CD14-positive monocyte (primary cell): ENCODE measurements around the gene OR2V1. TPM values are rescaled to one million over a fixed set of nuclear protein-coding genes. Genes with fewer than 3 reads are reported as not detected.

Source experiments
- DNase-seq, 3 donors: peaks; one replicate each; pipeline ENCODE4 v3.0.0-alpha.2; 2011 to 2022
- H2AFZ ChIP-seq: 2 replicates; pipeline ENCODE4 v1.6.0; 2012; ENCODE audit warnings: mild to moderate bottlenecking, low read depth, low read length, inconsistent platforms; ENCODE audit not compliant: insufficient read depth, poor library complexity, severe bottlenecking
- H3K27ac ChIP-seq, 2 donors: 1 replicate in 1 of 2; 2 replicates in 1 of 2; pipeline ENCODE4 v1.5.1; 2012 to 2013; ENCODE audit warnings: low read length in 2 of 2, control low read depth in 1 of 2, inconsistent platforms in 1 of 2, low read depth in 1 of 2, mild to moderate bottlenecking in 1 of 2
- H3K27me3 ChIP-seq, 2 donors: one replicate each; pipeline versions ENCODE4 v1.6.0 to v1.6.1; 2011 to 2013; ENCODE audit warnings: low read length in 2 of 2; ENCODE audit not compliant: control insufficient read depth in 2 of 2, insufficient read depth in 2 of 2
- H3K36me3 ChIP-seq, 2 donors: replicated peaks in 1 of 2; 1 replicate in 1 of 2; 2 replicates in 1 of 2; pipeline versions ENCODE4 v1.5.1 to v1.6.1; 2012 to 2013; ENCODE audit warnings: low read length in 2 of 2, control low read depth in 1 of 2, inconsistent platforms in 1 of 2, mild to moderate bottlenecking in 1 of 2; ENCODE audit not compliant: insufficient read depth in 2 of 2, control insufficient read depth in 1 of 2
- H3K4me1 ChIP-seq, 2 donors: 1 replicate in 1 of 2; 2 replicates in 1 of 2; pipeline versions ENCODE4 v1.5.1 to v1.6.1; 2012 to 2013; ENCODE audit warnings: low read length in 2 of 2, control low read depth in 1 of 2, inconsistent platforms in 1 of 2, mild to moderate bottlenecking in 1 of 2, moderate library complexity in 1 of 2; ENCODE audit not compliant: insufficient read depth in 2 of 2, control insufficient read depth in 1 of 2
- H3K4me2 ChIP-seq: replicated peaks from 2 replicates; pipeline ENCODE3; 2012; ENCODE audit warnings: low read length, moderate library complexity, mild to moderate bottlenecking; ENCODE audit not compliant: poor library complexity, severe bottlenecking; ENCODE audit errors: extremely low read depth
- H3K4me3 ChIP-seq, 3 experiments: fragments of 200-600 bp in 1 of 3; sonication (generic) in 1 of 3; replicated peaks in 1 of 3; 1 replicate in 2 of 3; 2 replicates in 1 of 3; pipeline ENCODE4 v1.5.1; 2011 to 2013; ENCODE audit warnings: low read length in 3 of 3, mild to moderate bottlenecking in 3 of 3, control low read depth in 2 of 3, low read depth in 2 of 3, inconsistent platforms in 1 of 3, moderate library complexity in 1 of 3
- H3K79me2 ChIP-seq: 2 replicates; pipeline ENCODE4 v1.6.0; 2012; ENCODE audit warnings: mild to moderate bottlenecking, control low read depth, inconsistent platforms, low read length, moderate library complexity; ENCODE audit not compliant: insufficient read depth
- H3K9ac ChIP-seq: 2 replicates; pipeline ENCODE4 v1.6.0; 2017; ENCODE audit warnings: low read length, mild to moderate bottlenecking; ENCODE audit not compliant: insufficient read depth, poor library complexity, severe bottlenecking
- H3K9me3 ChIP-seq, 2 donors: replicated peaks in 1 of 2; 1 replicate in 1 of 2; 2 replicates in 1 of 2; pipeline versions ENCODE4 v1.5.1 to v1.6.1; 2012 to 2013; ENCODE audit warnings: low read length in 2 of 2, control low read depth in 1 of 2; ENCODE audit not compliant: control insufficient read depth in 1 of 2, insufficient read depth in 1 of 2
- H4K20me1 ChIP-seq: 2 replicates; pipeline ENCODE4 v1.6.0; 2012; ENCODE audit warnings: mild to moderate bottlenecking, low read length, control low read depth, moderate library complexity; ENCODE audit not compliant: insufficient read depth
- H3K27ac Mint-ChIP-seq, 7 donors: one replicate each; pipeline ENCODE4 v1.8.0; 2020; ENCODE audit warnings: mild to moderate bottlenecking in 7 of 7, mixed read lengths in 7 of 7, moderate library complexity in 6 of 7, inconsistent platforms in 2 of 7
- H3K27me3 Mint-ChIP-seq, 3 donors: one replicate each; pipeline ENCODE4 v1.8.0; 2021 to 2022; ENCODE audit warnings: low read depth in 3 of 3, mild to moderate bottlenecking in 3 of 3, mixed read lengths in 3 of 3, moderate library complexity in 3 of 3, inconsistent platforms in 1 of 3
- H3K36me3 Mint-ChIP-seq, 2 donors: one replicate each; pipeline ENCODE4 v1.8.0; 2020; ENCODE audit warnings: mixed read lengths in 2 of 2, inconsistent platforms in 1 of 2, mild to moderate bottlenecking in 1 of 2
- H3K4me1 Mint-ChIP-seq: one replicate; pipeline ENCODE4 v1.8.0; 2020; ENCODE audit warnings: mild to moderate bottlenecking, mixed read lengths
- H3K4me3 Mint-ChIP-seq, 2 donors: one replicate each; pipeline ENCODE4 v1.8.0; 2020; ENCODE audit warnings: mild to moderate bottlenecking in 2 of 2, mixed read lengths in 2 of 2, moderate library complexity in 1 of 2
- H3K9me3 Mint-ChIP-seq, 7 donors: one replicate each; pipeline ENCODE4 v1.8.0; 2020 to 2022; ENCODE audit warnings: mixed read lengths in 7 of 7, mild to moderate bottlenecking in 6 of 7, moderate library complexity in 6 of 7, inconsistent platforms in 2 of 7
- CTCF ChIP-seq: fragments of 200-600 bp; IDR thresholded peaks from one replicate; pipeline ENCODE4 v1.8.0; 2022; ENCODE audit warnings: antibody characterized with exemption, mild to moderate bottlenecking
- WGBS: methylation state at CpG from one replicate; pipeline ENCODE4 v1.1.5; 2013; ENCODE audit warnings: missing lambda C conversion rate; ENCODE audit not compliant: insufficient coverage; 5-methylcytosine and 5-hydroxymethylcytosine counted together
- intact Hi-C, 2 donors: fragments of 100-400 bp; cut with micrococcal nuclease; formaldehyde crosslinking; loops; one replicate each; pipeline versions ENCODE4 v1.15.0 to v1.15.1; 2023
- polyA plus RNA-seq, 3 donors: library from polyadenylated mRNA; depleted of rRNA in 1 of 3; unstranded in 2 of 3; stranded (reverse) in 1 of 3; fragments of 300-500 nt in 2 of 3; fragments of >200 nt in 1 of 3; fragmentation: Illumina TruSeq in 2 of 3; gene quantifications; 1 replicate in 2 of 3; 2 replicates in 1 of 3; pipeline ENCODE4 v1.2.3, GENCODE V29; 2012 to 2021

Gene OR2V1
- polyA plus RNA-seq, 3 donors: not detected

DNA sequence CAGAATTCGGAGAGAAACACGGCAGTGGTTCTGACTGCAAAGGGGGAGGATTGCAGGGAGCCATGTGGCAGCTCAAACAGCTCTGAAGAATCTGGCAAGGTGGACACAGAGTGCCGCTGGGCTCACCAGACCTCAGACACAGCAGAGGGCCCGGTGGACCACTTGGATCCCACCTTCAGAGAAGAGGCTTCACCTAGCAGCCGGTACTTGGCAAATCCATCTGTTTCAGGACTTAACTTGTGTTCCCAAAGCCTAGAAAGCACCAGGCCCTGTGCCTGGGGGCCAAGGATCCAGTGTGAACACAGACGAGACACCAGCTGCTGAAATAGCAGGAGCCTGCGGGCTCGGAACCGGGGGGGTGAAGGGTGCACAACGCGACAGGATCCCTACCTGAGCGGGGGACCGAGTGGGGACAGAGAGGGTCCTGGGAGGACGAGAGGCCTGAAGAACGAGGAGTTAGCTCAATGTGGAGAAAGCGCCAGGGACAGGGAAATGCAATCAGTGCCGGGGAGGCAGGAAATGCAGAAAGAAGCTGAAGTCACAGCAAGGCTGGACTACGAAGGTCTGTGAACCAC, 46.3 kb downstream of the OR2V1 start:
- Histone ChIP-seq H3K4me1 (no peaks in the 10 kb centered on the region), H3K27me3 (peaks cover 5 to 44% of the 10 kb centered on the region in 2 donors), H3K79me2 (no peaks in the 10 kb centered on the region), H3K4me3 (no peak overlapping the region), H2AFZ (no peak overlapping the region), H4K20me1 (no peaks in the 10 kb centered on the region), H3K9me3 (no peaks in the 10 kb centered on the region), H3K27ac (no peak overlapping the region), H3K9ac (no peak overlapping the region), H3K36me3 (no peaks in the 10 kb centered on the region), H3K4me2 (no peak overlapping the region)
- Mint-ChIP-seq H3K9me3 (peaks cover 0 to 3% (median 1%) of the 10 kb centered on the region in 7 donors), H3K4me3 (no peak overlapping the region), H3K36me3 (no peaks in the 10 kb centered on the region), H3K4me1 (no peaks in the 10 kb centered on the region), H3K27ac (no peak overlapping the region), H3K27me3 (peaks cover 20 to 61% (median 38%) of the 10 kb centered on the region in 3 donors)
- DNase-seq: no peak
- 55% methylated on average over 18 of the region's 18 CpGs for WGBS
- no peak for TF ChIP-seq CTCF
- intact Hi-C loops: no loop called here

- no peak overlapping the region for H3K9ac ChIP-seq
- H2AFZ ChIP-seq: no peak overlapping the region
- intact Hi-C loops: no loop called here
- peaks cover 7 to 38% of the 10 kb centered on the region in 2 donors for H3K27me3 ChIP-seq
- Mint-ChIP-seq H3K4me3 (no peak overlapping the region), H3K4me1 (no peaks in the 10 kb centered on the region), H3K36me3 (no peaks in the 10 kb centered on the region), H3K9me3 (peaks cover 0 to 5% (median 3%) of the 10 kb centered on the region in 7 donors), H3K27me3 (peaks cover 19 to 62% (median 37%) of the 10 kb centered on the region in 3 donors), H3K27ac (no peak overlapping the region)
- DNase-seq: no peak
- no peaks in the 10 kb centered on the region for H3K4me1 ChIP-seq
- no peak overlapping the region for H3K27ac ChIP-seq
- no peaks in the 10 kb centered on the region for H3K79me2 ChIP-seq
- no peak overlapping the region for H3K4me2 ChIP-seq
- no peaks in the 10 kb centered on the region for H4K20me1 ChIP-seq
- no peaks in the 10 kb centered on the region for H3K36me3 ChIP-seq
- peaks cover 0 to 2% of the 10 kb centered on the region in 2 donors for H3K9me3 ChIP-seq
- no peak overlapping the region for H3K4me3 ChIP-seq
- no peak for TF ChIP-seq CTCF
Measured at GRCh38 chr5:181081989-181082388, 49.0 kb downstream of the OR2V1 start.
